GM23338 (cell line): Measurements from ENCODE around the gene RNF214. TPM values are rescaled to one million over a fixed set of nuclear protein-coding genes. Genes with fewer than 3 reads are reported as not detected.

ENCODE experiments used
- polyA plus RNA-seq: library from polyadenylated mRNA; unstranded; fragments of >200 nt; fragmentation: Nextera tagmentation; extraction: Ambion mirVana; gene quantifications from 2 replicates; pipeline ENCODE4 v1.2.1, GENCODE V29; 2016
- small RNA-seq: library from RNA; depleted of rRNA; stranded (forward); fragments of <200 nt; gene quantifications from one replicate; pipeline ENCODE3, GENCODE V24; 2014; ENCODE audit warnings: low replicate concordance
- total RNA-seq: library from RNA; depleted of rRNA; stranded (reverse); fragments of >200 nt; shearing (Covaris generic); gene quantifications from 2 replicates; pipeline ENCODE4 v1.2.3, GENCODE V29; 2014; rRNA removed

RNF214 gene
- total and polyA plus RNA-seq, 2 experiments from 2014 or later, result 19.4 to 28.4 TPM

Small RNA genes within 50 kb of the gene (small RNA-seq; reads per million reads assigned to genes)
- not detected for gene RF00564

Other genes with a start within 250 kb of the RNF214 start
- 27.8 and 33.9 TPM in 2 replicates for gene SIK3, start 134.2 kb upstream of the RNF214 start, total RNA-seq
- gene SIK3, start 134.2 kb upstream of the RNF214 start, polyA plus RNA-seq, result 6.1 and 7.3 TPM in 2 replicates
- 143 and 148 TPM in 2 replicates for gene PAFAH1B2, start 88.4 kb upstream of the RNF214 start, total RNA-seq
- 74.1 and 87.5 TPM in 2 replicates for gene PAFAH1B2, start 88.4 kb upstream of the RNF214 start, polyA plus RNA-seq
- 11.3 and 12.1 TPM in 2 replicates for gene SIDT2, start 53.9 kb upstream of the RNF214 start, total RNA-seq
- gene SIDT2, start 53.9 kb upstream of the RNF214 start, polyA plus RNA-seq, result 7.5 and 9.2 TPM in 2 replicates
- gene TAGLN, start 33.3 kb upstream of the RNF214 start, total RNA-seq, result 130 and 138 TPM in 2 replicates
- gene TAGLN, start 33.3 kb upstream of the RNF214 start, polyA plus RNA-seq, result 86.8 TPM in 2 replicates
- 46.4 and 61.1 TPM in 2 replicates for gene PCSK7, start 598 bp upstream of the RNF214 start, total RNA-seq
- gene PCSK7, start 598 bp upstream of the RNF214 start, polyA plus RNA-seq, result 12.4 and 12.5 TPM in 2 replicates
- gene BACE1-AS, start 58.7 kb downstream of the RNF214 start, total RNA-seq, result 8.5 and 10.6 TPM in 2 replicates
- 18.6 and 19.6 TPM in 2 replicates for gene BACE1-AS, start 58.7 kb downstream of the RNF214 start, polyA plus RNA-seq
- gene BACE1, start 83.6 kb downstream of the RNF214 start, total RNA-seq, result 7.2 and 9.2 TPM in 2 replicates
- gene BACE1, start 83.6 kb downstream of the RNF214 start, polyA plus RNA-seq, result 1.9 and 2.4 TPM in 2 replicates
- gene CEP164, start 95.2 kb downstream of the RNF214 start, total RNA-seq, result 13.9 and 18.0 TPM in 2 replicates
- gene CEP164, start 95.2 kb downstream of the RNF214 start, polyA plus RNA-seq, result 23.5 and 23.8 TPM in 2 replicates